DND-41 (cell line): ENCODE measurements around the gene ANKRD31.

Source experiments
- ATAC-seq: fragments of 200-7000 bp; cut with Tn5 transposase; 3 replicates; pipeline ENCODE4 v1.9.1; 2021; ENCODE audit warnings: low read depth; ENCODE audit not compliant: insufficient read depth
- DNase-seq: peaks from one replicate; pipeline ENCODE4 v3.0.0-alpha.2; 2020
- H2AFZ ChIP-seq: 2 replicates; pipeline ENCODE4 v1.6.0; 2012; ENCODE audit warnings: low read depth, low read length
- H3K27ac ChIP-seq: 2 replicates; pipeline ENCODE4 v1.5.1; 2012; ENCODE audit warnings: low read length, inconsistent platforms
- H3K27me3 ChIP-seq: fragments of 200-600 bp; sonication (generic); 2 replicates; pipeline ENCODE4 v1.6.0; 2012; ENCODE audit warnings: low read length, mild to moderate bottlenecking, inconsistent platforms; ENCODE audit not compliant: insufficient read depth, poor library complexity
- H3K36me3 ChIP-seq: 2 replicates; pipeline ENCODE4 v1.5.1; 2012; ENCODE audit warnings: low read length, inconsistent platforms; ENCODE audit not compliant: insufficient read depth
- H3K4me1 ChIP-seq: 2 replicates; pipeline ENCODE4 v1.5.1; 2012; ENCODE audit warnings: mild to moderate bottlenecking, low read length; ENCODE audit not compliant: insufficient read depth
- H3K4me2 ChIP-seq: 2 replicates; pipeline ENCODE4 v1.6.0; 2012; ENCODE audit warnings: mild to moderate bottlenecking, moderate library complexity, low read length, inconsistent platforms; ENCODE audit not compliant: insufficient read depth
- H3K4me3 ChIP-seq, 2 experiments: fragments of 200-600 bp in 1 of 2; shearing (Covaris generic) in 1 of 2; 2 replicates each; pipeline ENCODE4 v1.5.1; 2012 to 2016; ENCODE audit warnings: inconsistent platforms in 2 of 2, low read length in 2 of 2, mild to moderate bottlenecking in 2 of 2, low read depth in 1 of 2, moderate library complexity in 1 of 2
- H3K79me2 ChIP-seq: 2 replicates; pipeline ENCODE4 v1.6.0; 2012; ENCODE audit warnings: low read length, inconsistent platforms; ENCODE audit not compliant: insufficient read depth
- H3K9ac ChIP-seq: 2 replicates; pipeline ENCODE4 v1.6.0; 2012; ENCODE audit warnings: low read depth, mild to moderate bottlenecking, inconsistent platforms, low read length, moderate library complexity
- H3K9me3 ChIP-seq: 2 replicates; pipeline ENCODE4 v1.5.1; 2012; ENCODE audit warnings: low read length, moderate library complexity, mild to moderate bottlenecking, inconsistent platforms; ENCODE audit not compliant: insufficient read depth, severe bottlenecking
- H4K20me1 ChIP-seq: 2 replicates; pipeline ENCODE4 v1.6.0; 2012; ENCODE audit warnings: low read length; ENCODE audit not compliant: insufficient read depth
- CTCF ChIP-seq: IDR thresholded peaks from 2 replicates; pipeline ENCODE4 v1.5.1; 2012; ENCODE audit warnings: borderline replicate concordance, low read length, moderate library complexity, mild to moderate bottlenecking; ENCODE audit not compliant: poor library complexity, severe bottlenecking; ENCODE audit errors: extremely low read depth
- EZH2 ChIP-seq: IDR thresholded peaks from 3 replicates; pipeline ENCODE4 v1.6.1; 2012; ENCODE audit warnings: borderline replicate concordance, low read depth, mild to moderate bottlenecking, moderate library complexity, low read length, inconsistent platforms; ENCODE audit not compliant: severe bottlenecking

ANKRD31 gene

DNA sequence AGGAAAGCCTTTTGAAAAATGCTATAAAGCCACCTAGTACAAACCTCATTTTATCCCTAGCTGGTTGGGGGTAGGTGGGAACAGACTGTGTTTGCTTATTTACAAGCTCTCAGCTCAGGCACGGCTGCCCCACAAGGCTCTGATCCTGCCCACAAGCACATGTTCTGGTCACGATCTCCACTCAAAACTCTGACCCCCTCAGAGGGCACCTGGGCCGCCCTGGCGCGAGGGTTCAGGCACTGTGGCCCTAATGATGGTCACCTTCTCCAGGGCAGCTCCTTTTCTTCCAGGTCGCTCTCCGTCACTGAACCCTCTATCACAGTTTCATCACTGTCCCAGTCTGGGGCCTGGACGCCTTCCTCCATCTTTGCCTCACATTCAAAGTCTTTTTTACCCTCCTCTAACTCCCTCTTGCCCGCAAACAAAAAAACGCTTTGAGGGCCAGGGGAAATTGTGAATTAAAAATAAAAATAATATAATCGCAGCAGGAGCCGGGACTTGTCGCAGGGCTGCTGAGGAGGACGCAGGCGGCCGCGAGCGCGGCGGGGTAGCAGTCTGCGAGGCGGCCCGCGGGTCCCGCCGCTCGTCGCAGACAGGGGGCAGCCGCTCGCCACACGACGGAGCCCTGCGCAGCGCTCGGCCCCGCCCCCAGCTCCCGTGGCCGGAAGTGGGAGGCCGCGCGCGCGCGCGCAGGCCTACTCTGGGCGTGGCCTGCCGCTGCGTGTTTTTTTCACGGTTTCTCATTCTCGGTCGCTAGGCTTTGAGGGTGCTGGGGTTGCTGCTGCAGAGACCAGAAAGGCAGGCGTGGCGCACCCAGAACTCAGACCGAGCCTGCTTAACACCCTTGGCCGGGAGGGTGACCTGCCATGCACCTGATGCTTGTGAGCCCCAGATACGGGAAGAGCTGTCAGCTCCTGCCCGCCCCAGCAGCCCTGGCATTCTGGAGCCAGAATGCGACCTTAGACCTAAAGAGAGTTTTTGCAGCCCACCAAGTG is at the start of gene ANKRD31:
ANKRD31 (minus strand) TSS at position 557 of the 995 bp plus-strand sequence; CDS start at position 365, 192 bp downstream.
- H4K20me1 ChIP-seq: no peaks in the 10 kb centered on the region
- no peaks in the 10 kb centered on the region for H3K9me3 ChIP-seq
- H3K36me3 ChIP-seq: no peaks in the 10 kb centered on the region
- peak within 1 kb of the TSS; percentile 80 for H3K27ac ChIP-seq
- TF ChIP-seq CTCF (peak; percentile 83), EZH2 (no peak)
- H2AFZ ChIP-seq: peak within 1 kb of the TSS; percentile 97
- DNase-seq (peak; percentile 85), ATAC-seq (peak; percentile 96)
- H3K4me2 ChIP-seq: peak within 1 kb of the TSS; percentile 89
- no peaks in the 10 kb centered on the region for H3K79me2 ChIP-seq
- peak within 1 kb of the TSS; percentile 62 for H3K9ac ChIP-seq
- H3K4me1 ChIP-seq: peaks cover 19% of the 10 kb centered on the region
- peak within 1 kb of the TSS; percentile 43 to 80 for H3K4me3 ChIP-seq
- no peaks in the 10 kb centered on the region for H3K27me3 ChIP-seq

DNA sequence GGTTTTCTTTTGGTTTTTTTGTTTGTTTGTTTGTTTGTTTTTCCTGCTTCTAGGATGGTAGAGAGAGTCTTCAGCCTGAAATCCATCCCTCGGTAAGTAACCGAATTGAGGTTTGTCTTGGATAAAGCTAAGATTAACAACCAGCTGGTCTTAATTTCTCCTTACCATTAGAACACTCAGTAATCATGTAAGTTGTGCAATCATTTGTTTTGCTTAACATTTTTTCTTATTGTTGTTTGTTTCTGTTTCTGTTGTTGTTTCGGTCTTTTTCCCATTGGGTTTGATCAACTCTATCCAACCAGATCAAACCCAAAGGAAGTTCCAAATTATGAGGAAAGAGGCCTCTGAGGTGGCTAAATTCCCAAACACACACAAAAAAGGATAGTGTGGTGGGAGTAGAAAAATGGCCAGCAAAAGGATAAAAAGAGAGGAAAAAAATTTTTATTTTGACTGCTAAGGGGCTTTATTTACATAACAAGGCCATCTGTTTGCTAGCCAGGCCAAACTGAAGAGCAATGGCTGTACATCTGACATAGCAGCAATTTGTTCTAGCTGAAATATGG is 49.6 kb upstream of the ANKRD31 start:
- H3K36me3 ChIP-seq: no peaks in the 10 kb centered on the region

GRCh38 chr5:75282581-75282980 is 45.9 kb upstream of the ANKRD31 start:
- H3K4me1 ChIP-seq: no peaks in the 10 kb centered on the region
- no peaks in the 10 kb centered on the region for H3K36me3 ChIP-seq
- no peaks in the 10 kb centered on the region for H3K27me3 ChIP-seq
- no peak overlapping the region for H3K4me2 ChIP-seq
- H2AFZ ChIP-seq: no peak overlapping the region
- H4K20me1 ChIP-seq: no peaks in the 10 kb centered on the region
- no peak for TF ChIP-seq EZH2
- TF ChIP-seq CTCF: no peak
- DNase-seq: no peak
- H3K4me3 ChIP-seq: no peak overlapping the region
- no peak overlapping the region for H3K27ac ChIP-seq
- no peaks in the 10 kb centered on the region for H3K9me3 ChIP-seq
- no peak for ATAC-seq
- H3K9ac ChIP-seq: no peak overlapping the region
- no peaks in the 10 kb centered on the region for H3K79me2 ChIP-seq

More for the DNA sequence above, 49.6 kb upstream of the ANKRD31 start:
- Histone ChIP-seq H3K27ac (no peak overlapping the region), H3K79me2 (no peaks in the 10 kb centered on the region), H3K4me2 (no peak overlapping the region), H3K9me3 (no peaks in the 10 kb centered on the region), H2AFZ (no peak overlapping the region), H3K27me3 (no peaks in the 10 kb centered on the region), H3K4me3 (no peak overlapping the region), H3K4me1 (no peaks in the 10 kb centered on the region), H3K9ac (no peak overlapping the region), H4K20me1 (no peaks in the 10 kb centered on the region)
- TF ChIP-seq EZH2: no peak
- no peak for TF ChIP-seq CTCF
- ATAC-seq (no peak), DNase-seq (no peak)
